Measurements from ENCODE around the gene CREBRF. TPM values are rescaled to one million over a fixed set of nuclear protein-coding genes. Genes with fewer than 3 reads are reported as not detected.

The CREBRF gene
- total and polyA plus RNA-seq, 2 experiments from 2014 or later: 2.0 to 3.5 TPM

- TF ChIP-seq, protein P1, sequence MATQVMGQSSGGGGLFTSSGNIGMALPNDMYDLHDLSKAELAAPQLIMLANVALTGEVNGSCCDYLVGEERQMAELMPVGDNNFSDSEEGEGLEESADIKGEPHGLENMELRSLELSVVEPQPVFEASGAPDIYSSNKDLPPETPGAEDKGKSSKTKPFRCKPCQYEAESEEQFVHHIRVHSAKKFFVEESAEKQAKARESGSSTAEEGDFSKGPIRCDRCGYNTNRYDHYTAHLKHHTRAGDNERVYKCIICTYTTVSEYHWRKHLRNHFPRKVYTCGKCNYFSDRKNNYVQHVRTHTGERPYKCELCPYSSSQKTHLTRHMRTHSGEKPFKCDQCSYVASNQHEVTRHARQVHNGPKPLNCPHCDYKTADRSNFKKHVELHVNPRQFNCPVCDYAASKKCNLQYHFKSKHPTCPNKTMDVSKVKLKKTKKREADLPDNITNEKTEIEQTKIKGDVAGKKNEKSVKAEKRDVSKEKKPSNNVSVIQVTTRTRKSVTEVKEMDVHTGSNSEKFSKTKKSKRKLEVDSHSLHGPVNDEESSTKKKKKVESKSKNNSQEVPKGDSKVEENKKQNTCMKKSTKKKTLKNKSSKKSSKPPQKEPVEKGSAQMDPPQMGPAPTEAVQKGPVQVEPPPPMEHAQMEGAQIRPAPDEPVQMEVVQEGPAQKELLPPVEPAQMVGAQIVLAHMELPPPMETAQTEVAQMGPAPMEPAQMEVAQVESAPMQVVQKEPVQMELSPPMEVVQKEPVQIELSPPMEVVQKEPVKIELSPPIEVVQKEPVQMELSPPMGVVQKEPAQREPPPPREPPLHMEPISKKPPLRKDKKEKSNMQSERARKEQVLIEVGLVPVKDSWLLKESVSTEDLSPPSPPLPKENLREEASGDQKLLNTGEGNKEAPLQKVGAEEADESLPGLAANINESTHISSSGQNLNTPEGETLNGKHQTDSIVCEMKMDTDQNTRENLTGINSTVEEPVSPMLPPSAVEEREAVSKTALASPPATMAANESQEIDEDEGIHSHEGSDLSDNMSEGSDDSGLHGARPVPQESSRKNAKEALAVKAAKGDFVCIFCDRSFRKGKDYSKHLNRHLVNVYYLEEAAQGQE (IDR thresholded peaks at IDR 0.05; ENCODE audit: unreplicated experiment): no peak
- no peak for TF ChIP-seq CTCF (conservative IDR thresholded peaks at IDR 0.05; ENCODE audit: low read depth in 2 of 2)
- no peak for TF ChIP-seq ZNF114 (CRISPR knock-in tag; IDR thresholded peaks at IDR 0.05)
Measured at GRCh38 chr5:173050791-173051190, 5.4 kb upstream of the CREBRF start (continued).

- no peak for ATAC-seq
- no peak overlapping the region for H2AFZ ChIP-seq
Measured at GRCh38 chr5:173051746-173052145, 4.4 kb upstream of the CREBRF start.

More at GRCh38 chr5:173051746-173052145, 4.4 kb upstream of the CREBRF start:
- Histone ChIP-seq H3K4me1 (ENCODE audit: insufficient read depth) (peaks cover 15% of the 10 kb centered on the region), H3K27ac (ENCODE audit: low read depth) (no peak overlapping the region), H3K4me3 (no peak overlapping the region), H3K4me2 (no peak overlapping the region), H4K20me1 (replicated peaks; ENCODE audit: insufficient read depth) (no peaks in the 10 kb centered on the region), H3K79me2 (replicated peaks; ENCODE audit: insufficient read depth) (no peaks in the 10 kb centered on the region), H3K27me3 (ENCODE audit: insufficient read depth) (no peaks in the 10 kb centered on the region), H3F3A (replicated peaks; ENCODE audit: low read depth) (no peaks in the 10 kb centered on the region), H3K36me3 (ENCODE audit: insufficient read depth) (no peaks in the 10 kb centered on the region), H3K9me2 (ENCODE audit: insufficient read depth) (no peaks in the 10 kb centered on the region)
- TF ChIP-seq ZNF462 (CRISPR knock-in tag; IDR thresholded peaks at IDR 0.05): no peak
- H3K36me3 Mint-ChIP-seq (ENCODE audit: low read depth): no peaks in the 10 kb centered on the region
- no peaks in the 10 kb centered on the region for H3K9me3 Mint-ChIP-seq
- no peak overlapping the region for H3K4me3 Mint-ChIP-seq
- peaks cover 13% of the 10 kb centered on the region for H3K4me1 Mint-ChIP-seq
- no peak overlapping the region for H3K27ac Mint-ChIP-seq
- no peak for DNase-seq (ENCODE audit: low spot score)
- H3K27me3 Mint-ChIP-seq (ENCODE audit: insufficient read depth, low read depth, poor library complexity): peaks cover 13% of the 10 kb centered on the region
